Tibial nerve (tissue), 4 donors: ENCODE results near the gene KLF3. TPM values are rescaled to one million over a fixed set of nuclear protein-coding genes. Genes with fewer than 3 reads are reported as not detected.

Experiments used
- DNase-seq, 2 donors: peaks; one replicate each; pipeline ENCODE4 v3.0.0-alpha.2; 2019; ENCODE audit warnings: low spot score in 2 of 2
- H3K27ac ChIP-seq, 4 donors: fragments of 200-600 bp; sonication (generic) in 3 of 4; one replicate each; pipeline ENCODE4 v1.5.1; 2017 to 2019; ENCODE audit warnings: mild to moderate bottlenecking in 1 of 4
- H3K27me3 ChIP-seq, 2 donors: fragments of 200-600 bp; sonication (generic) in 1 of 2; one replicate each; pipeline versions ENCODE4 v1.5.1 to v1.6.0; 2017 to 2019
- H3K36me3 ChIP-seq, 3 donors: fragments of 200-600 bp; sonication (generic); one replicate each; pipeline ENCODE4 v1.5.1; 2018 to 2019
- H3K4me1 ChIP-seq, 4 donors: fragments of 200-600 bp; sonication (generic) in 3 of 4; one replicate each; pipeline ENCODE4 v1.5.1; 2017 to 2019
- H3K4me3 ChIP-seq, 4 donors: fragments of 200-600 bp; sonication (generic) in 3 of 4; one replicate each; pipeline ENCODE4 v1.5.1; 2017 to 2019; ENCODE audit warnings: mild to moderate bottlenecking in 1 of 4, moderate library complexity in 1 of 4
- H3K9me3 ChIP-seq, 4 donors: fragments of 200-600 bp; sonication (generic) in 3 of 4; one replicate each; pipeline ENCODE4 v1.5.1; 2017 to 2019
- CTCF ChIP-seq, 5 experiments: fragments of 200-600 bp in 3 of 5; fragments of 450-650 bp in 2 of 5; sonication (generic) in 3 of 5; IDR thresholded peaks; one replicate each; pipeline ENCODE4 v1.5.1; 2016 to 2019; ENCODE audit warnings: antibody characterized with exemption in 5 of 5, mild to moderate bottlenecking in 3 of 5, moderate library complexity in 2 of 5
- EP300 ChIP-seq, 2 donors: sonication (generic); formaldehyde crosslinking; IDR thresholded peaks; one replicate each; pipeline ENCODE4 v1.6.1; 2017; ENCODE audit warnings: antibody characterized with exemption in 2 of 2, mild to moderate bottlenecking in 1 of 2
- POLR2A ChIP-seq, 2 donors: fragments of 450-650 bp; IDR thresholded peaks; one replicate each; pipeline ENCODE4 v1.6.1; 2017; ENCODE audit warnings: antibody characterized with exemption in 2 of 2, mild to moderate bottlenecking in 2 of 2, moderate library complexity in 2 of 2
- WGBS, 2 donors: methylation state at CpG; one replicate each; pipeline ENCODE4 v1.1.5; 2018; 5-methylcytosine and 5-hydroxymethylcytosine counted together
- total RNA-seq, 4 donors: library from RNA; depleted of rRNA; stranded (reverse); fragments of >200 nt; gene quantifications; one replicate each; pipeline ENCODE4 v1.1.0, GENCODE V29; 2016

Gene KLF3
- total RNA-seq, 4 donors from 2014 or later: 36.3 to 70.1 (median 38.4) TPM

DNA sequence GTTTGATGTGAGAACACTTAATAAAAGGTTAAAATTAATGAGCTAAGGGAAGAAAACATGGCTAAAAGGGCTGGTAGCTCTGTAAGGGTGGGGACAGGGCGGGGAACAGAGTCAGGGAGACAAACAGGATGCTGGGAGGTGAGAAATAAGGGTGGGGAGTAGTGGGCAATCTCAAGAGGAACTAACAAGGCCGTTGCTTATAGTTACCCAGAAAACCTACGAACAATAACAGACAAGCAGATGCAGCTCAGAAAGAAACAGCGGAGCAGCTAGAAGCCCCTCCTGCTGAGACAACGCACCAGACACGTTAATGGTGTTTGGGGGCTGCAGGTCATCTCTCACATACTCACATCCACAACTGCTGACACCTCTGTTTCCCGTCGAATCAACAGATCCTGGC lies 9.7 kb upstream of the KLF3 start:
- no peak for DNase-seq
- Histone ChIP-seq H3K4me1 (peaks cover 0 to 9% (median 0%) of the 10 kb centered on the region in 4 donors), H3K27me3 (no peaks in the 10 kb centered on the region), H3K27ac (no peak overlapping the region), H3K4me3 (no peak overlapping the region), H3K36me3 (no peaks in the 10 kb centered on the region), H3K9me3 (no peaks in the 10 kb centered on the region)
- WGBS, 2 donors: 54 to 62% methylated on average over 8 of the region's 8 CpGs
- TF ChIP-seq EP300 (IDR thresholded peaks at IDR 0.05): no peak

GRCh38 chr4:38656111-38656510 lies 7.9 kb upstream of the KLF3 start:
- TF ChIP-seq POLR2A (IDR thresholded peaks at IDR 0.05) (no peak), CTCF (IDR thresholded peaks at IDR 0.05) (no peak), EP300 (IDR thresholded peaks at IDR 0.05) (no peak)
- H3K4me3 ChIP-seq: no peak overlapping the region
- peaks cover 0 to 10% (median 0%) of the 10 kb centered on the region in 4 donors for H3K4me1 ChIP-seq
- no peak overlapping the region for H3K27ac ChIP-seq
- H3K27me3 ChIP-seq: no peaks in the 10 kb centered on the region
- 53 to 76% methylated on average over 2 of the region's 2 CpGs for WGBS, 2 donors
- no peaks in the 10 kb centered on the region for H3K9me3 ChIP-seq
- no peaks in the 10 kb centered on the region for H3K36me3 ChIP-seq
- no peak for DNase-seq

DNA sequence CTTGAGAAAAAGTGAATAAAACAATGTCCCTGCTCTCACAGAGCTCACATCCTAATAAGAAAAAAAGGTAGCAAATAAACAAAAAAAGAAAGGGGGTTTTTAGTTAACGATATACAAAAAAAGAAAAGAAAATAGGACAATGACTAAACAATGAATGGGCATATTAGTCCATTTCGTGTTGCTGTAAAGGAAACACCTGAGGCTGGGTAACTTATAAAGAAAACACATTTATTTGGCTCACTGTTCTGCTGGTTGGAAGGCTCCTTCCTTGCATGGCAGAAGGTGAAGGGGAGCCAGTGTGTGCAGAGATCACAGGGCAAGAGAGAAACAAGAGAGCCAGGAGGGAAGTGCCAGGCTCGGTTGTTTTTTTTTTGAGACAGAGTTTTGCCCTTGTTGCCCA lies 4.7 kb upstream of the KLF3 start:
- TF ChIP-seq POLR2A (IDR thresholded peaks at IDR 0.05) (no peak), CTCF (IDR thresholded peaks at IDR 0.05) (no peak), EP300 (IDR thresholded peaks at IDR 0.05) (no peak)
- H3K9me3 ChIP-seq: no peaks in the 10 kb centered on the region
- DNase-seq: no peak

DNA sequence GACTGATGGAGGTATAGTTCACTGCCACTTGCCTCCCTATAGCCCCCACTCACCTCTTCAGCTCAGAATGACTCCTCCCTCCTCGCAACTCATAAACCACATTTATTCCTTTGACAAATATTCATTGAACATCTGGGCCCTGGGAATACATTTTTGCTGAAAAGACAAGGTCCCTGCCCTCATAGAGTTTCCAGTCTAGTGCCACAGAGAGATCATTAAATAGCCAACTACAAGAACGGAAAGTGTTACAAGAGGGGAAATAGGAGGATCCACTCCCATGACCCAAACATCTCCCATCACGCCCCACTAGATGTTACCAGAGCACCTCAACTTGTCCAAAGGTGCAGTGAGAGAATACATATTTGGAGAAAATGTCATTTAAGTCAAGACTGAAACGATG lies 3.2 kb upstream of the KLF3 start:
- Histone ChIP-seq H3K9me3 (no peaks in the 10 kb centered on the region), H3K36me3 (no peaks in the 10 kb centered on the region), H3K27ac (peak overlapping the region in 2 of 4 donors; percentile 20), H3K4me1 (peaks cover 0 to 17% (median 9%) of the 10 kb centered on the region in 4 donors), H3K4me3 (no peak overlapping the region), H3K27me3 (no peaks in the 10 kb centered on the region)
- TF ChIP-seq POLR2A (IDR thresholded peaks at IDR 0.05) (no peak), CTCF (IDR thresholded peaks at IDR 0.05) (no peak)
- 96 to 99% methylated on average over 4 of the region's 4 CpGs for WGBS, 2 donors
- no peak for DNase-seq

More for the DNA sequence above, 4.7 kb upstream of the KLF3 start:
- Histone ChIP-seq H3K4me1 (peaks cover 0 to 21% (median 9%) of the 10 kb centered on the region in 4 donors), H3K27ac (no peak overlapping the region), H3K27me3 (no peaks in the 10 kb centered on the region), H3K36me3 (no peaks in the 10 kb centered on the region), H3K4me3 (no peak overlapping the region)
- WGBS, 2 donors: 78 to 83% methylated on average over 3 of the region's 3 CpGs

DNA sequence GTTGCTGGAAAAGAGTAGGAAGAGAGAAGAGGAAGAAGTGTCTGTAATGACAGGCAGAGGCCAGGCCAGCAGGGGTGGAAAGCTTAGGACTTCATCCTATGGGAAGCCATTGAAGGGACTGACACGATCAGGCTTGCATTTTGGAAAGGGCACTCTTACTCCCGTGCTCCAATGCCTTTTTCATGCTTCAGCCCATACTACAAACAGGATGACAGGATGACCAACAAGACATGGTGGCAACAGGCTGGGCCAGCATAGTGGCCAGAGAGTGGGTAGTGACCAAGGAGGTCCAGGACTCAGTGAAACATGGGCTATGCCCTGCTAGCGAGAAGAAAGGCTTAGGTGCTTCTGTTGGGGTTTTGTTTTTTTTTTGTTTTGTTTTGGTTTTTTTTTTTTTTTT lies 2.6 kb upstream of the KLF3 start:
- Histone ChIP-seq H3K9me3 (no peaks in the 10 kb centered on the region), H3K27me3 (no peaks in the 10 kb centered on the region), H3K4me3 (no peak overlapping the region), H3K27ac (peak overlapping the region in 2 of 4 donors; percentile 20 to 99), H3K36me3 (no peaks in the 10 kb centered on the region), H3K4me1 (peaks cover 0 to 22% (median 9%) of the 10 kb centered on the region in 4 donors)
- no peak for TF ChIP-seq POLR2A (IDR thresholded peaks at IDR 0.05)
- no peak for TF ChIP-seq CTCF (IDR thresholded peaks at IDR 0.05)
- no peak for TF ChIP-seq EP300 (IDR thresholded peaks at IDR 0.05)
- WGBS, 2 donors: 93 to 95% methylated on average over 3 of the region's 3 CpGs
- no peak for DNase-seq
